Measurements from ENCODE around the gene CHRM4.
"Not testable (repeated sequence)": the region's sequence is repeated elsewhere in the genome, so short reads cannot be mapped to it uniquely, and the experiment has no call there.

CHRM4 gene

DNA sequence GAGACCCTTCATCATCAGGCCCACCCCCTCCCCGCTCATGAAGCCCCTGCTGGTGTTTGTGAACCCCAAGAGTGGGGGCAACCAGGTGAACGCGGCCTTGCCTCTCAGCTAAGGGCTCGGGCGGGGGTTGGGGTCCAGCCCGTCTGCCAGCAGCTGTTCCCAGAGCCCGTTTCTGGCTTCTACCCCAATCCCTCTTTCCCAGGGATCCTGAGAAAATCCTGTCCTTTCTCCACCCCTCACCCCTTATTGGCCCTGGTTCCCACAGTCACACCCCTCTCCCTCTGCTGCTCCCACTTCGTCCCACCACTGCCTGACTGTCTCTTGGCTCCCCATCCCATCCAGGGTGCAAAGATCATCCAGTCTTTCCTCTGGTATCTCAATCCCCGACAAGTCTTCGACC, 19.5 kb downstream of the CHRM4 start:
- H3K4me1 ChIP-seq (ENCODE audit: control insufficient read depth in 2 of 2, insufficient read depth in 1 of 2, low read depth in 1 of 2, low read length in 2 of 2), result peaks cover 4 to 10% of the 10 kb centered on the region in 2 donors
- H3K36me3 ChIP-seq (replicated peaks in 1 of 2; ENCODE audit: control insufficient read depth in 2 of 2, insufficient read depth in 2 of 2, low read length in 2 of 2), result peaks cover 24 to 66% of the 10 kb centered on the region in 2 donors

DNA sequence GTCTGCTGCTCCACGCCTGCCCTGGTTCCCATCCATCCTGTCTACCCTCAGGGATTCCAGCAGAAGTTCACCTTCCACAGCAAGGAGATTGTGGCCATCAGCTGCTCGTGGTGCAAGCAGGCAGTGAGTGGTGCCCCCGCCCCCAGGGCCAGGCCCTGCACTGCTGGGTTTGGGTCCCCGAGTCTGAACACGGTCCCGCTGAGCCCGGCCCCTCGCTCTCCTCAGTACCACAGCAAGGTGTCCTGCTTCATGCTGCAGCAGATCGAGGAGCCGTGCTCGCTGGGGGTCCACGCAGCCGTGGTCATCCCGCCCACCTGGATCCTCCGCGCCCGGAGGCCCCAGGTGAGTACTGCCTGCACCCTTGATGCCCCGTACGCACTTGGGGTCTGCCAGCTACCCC, 20.3 kb downstream of the CHRM4 start:
- H4K8ac ChIP-seq (ENCODE audit: low read depth, low read length); H3K14ac ChIP-seq (ENCODE audit: low read length); H4K91ac ChIP-seq (ENCODE audit: low read depth, low read length, poor library complexity); H2AK5ac ChIP-seq (ENCODE audit: low read depth, low read length); H2BK120ac ChIP-seq (ENCODE audit: low read depth, low read length); H3K23ac ChIP-seq (ENCODE audit: low read depth, low read length, poor library complexity); H3K4me3 ChIP-seq (ENCODE audit: low read length in 2 of 2); H2BK12ac ChIP-seq (ENCODE audit: low read length); H2BK5ac ChIP-seq (ENCODE audit: low read length); H3K9ac ChIP-seq (ENCODE audit: low read depth, low read length, poor library complexity); H2AFZ ChIP-seq (ENCODE audit: low read length); H2BK15ac ChIP-seq (ENCODE audit: low read length); H3K27me3 ChIP-seq (ENCODE audit: control insufficient read depth in 3 of 3, insufficient read depth in 3 of 3, low read depth in 1 of 3, low read length in 3 of 3); DNase-seq (ENCODE audit: low spot score); H3K4me2 ChIP-seq (ENCODE audit: insufficient read depth, low read length, poor library complexity, severe bottlenecking); H3K4ac ChIP-seq (ENCODE audit: low read length); H3K79me1 ChIP-seq (ENCODE audit: low read depth, low read length); H3K27ac ChIP-seq (replicated peaks; ENCODE audit: low read length); H3K18ac ChIP-seq (ENCODE audit: low read length); H3K9me3 ChIP-seq (replicated peaks in 1 of 2; ENCODE audit: control insufficient read depth in 2 of 2, insufficient read depth in 1 of 2, low read depth in 1 of 2, low read length in 2 of 2): not testable (repeated sequence)
- Histone ChIP-seq H3K4me1 (ENCODE audit: control insufficient read depth in 2 of 2, insufficient read depth in 1 of 2, low read depth in 1 of 2, low read length in 2 of 2) (peaks cover 10 to 13% of the 10 kb centered on the region in 2 donors), H3K36me3 (replicated peaks in 1 of 2; ENCODE audit: control insufficient read depth in 2 of 2, insufficient read depth in 2 of 2, low read length in 2 of 2) (peaks cover 22 to 59% of the 10 kb centered on the region in 2 donors)
- WGBS, 2 donors (ENCODE audit: extremely low coverage in 2 of 2, insufficient read length in 2 of 2, insufficient replicate concordance in 1 of 2), result no CpG with 5 or more reads among the region's 19 CpGs

More for the DNA sequence above, 19.5 kb downstream of the CHRM4 start:
- no peak overlapping the region for H3K27ac ChIP-seq (replicated peaks; ENCODE audit: low read length)
- no peak overlapping the region for H2BK5ac ChIP-seq (ENCODE audit: low read length)
- DNase-seq (ENCODE audit: low spot score), result no peak
- H3K4ac ChIP-seq (ENCODE audit: low read length), result no peak overlapping the region
- no peak overlapping the region for H2BK15ac ChIP-seq (ENCODE audit: low read length)
- H2BK120ac ChIP-seq (ENCODE audit: low read depth, low read length), result no peak overlapping the region
- H3K27me3 ChIP-seq (ENCODE audit: control insufficient read depth in 3 of 3, insufficient read depth in 3 of 3, low read depth in 1 of 3, low read length in 3 of 3), result no peaks in the 10 kb centered on the region
- H2AK5ac ChIP-seq (ENCODE audit: low read depth, low read length), result no peak overlapping the region
- no peak overlapping the region for H3K4me2 ChIP-seq (ENCODE audit: insufficient read depth, low read length, poor library complexity, severe bottlenecking)
- no peak overlapping the region for H3K14ac ChIP-seq (ENCODE audit: low read length)
- peaks cover 0 to 2% of the 10 kb centered on the region in 2 donors for H3K9me3 ChIP-seq (replicated peaks in 1 of 2; ENCODE audit: control insufficient read depth in 2 of 2, insufficient read depth in 1 of 2, low read depth in 1 of 2, low read length in 2 of 2)
- H2BK12ac ChIP-seq (ENCODE audit: low read length), result no peak overlapping the region
- H3K79me1 ChIP-seq (ENCODE audit: low read depth, low read length), result peaks cover 3% of the 10 kb centered on the region
- H4K91ac ChIP-seq (ENCODE audit: low read depth, low read length, poor library complexity), result no peak overlapping the region
- no CpG with 5 or more reads among the region's 10 CpGs for WGBS, 2 donors (ENCODE audit: extremely low coverage in 2 of 2, insufficient read length in 2 of 2, insufficient replicate concordance in 1 of 2)
- H3K9ac ChIP-seq (ENCODE audit: low read depth, low read length, poor library complexity), result no peak overlapping the region
- H2AFZ ChIP-seq (ENCODE audit: low read length), result no peak overlapping the region
- no peak overlapping the region for H4K8ac ChIP-seq (ENCODE audit: low read depth, low read length)
- no peak overlapping the region for H3K18ac ChIP-seq (ENCODE audit: low read length)
- H3K23ac ChIP-seq (ENCODE audit: low read depth, low read length, poor library complexity), result no peak overlapping the region
- no peak overlapping the region for H3K4me3 ChIP-seq (ENCODE audit: low read length in 2 of 2)

DNA sequence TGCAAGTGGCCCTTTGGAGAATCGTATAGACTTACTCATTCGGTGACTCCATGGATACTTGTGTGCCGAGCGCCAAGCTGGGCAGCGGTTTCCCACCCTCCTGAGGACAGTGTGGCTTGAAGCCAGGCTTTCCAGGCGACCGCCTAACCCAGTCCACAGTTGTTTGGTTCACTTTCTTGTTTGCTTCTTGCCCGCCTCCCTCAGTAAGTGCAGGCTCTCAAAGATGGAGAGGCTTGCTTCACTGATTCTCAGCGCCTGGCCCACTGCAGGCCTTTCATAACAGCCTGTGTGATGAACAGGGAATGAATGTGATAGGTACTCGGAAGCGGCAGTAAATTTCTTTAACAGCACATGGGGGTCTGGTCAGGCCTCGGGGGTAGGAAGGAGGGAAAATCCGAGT, 21.3 kb downstream of the CHRM4 start:
- no peak overlapping the region for H3K27ac ChIP-seq (replicated peaks; ENCODE audit: low read length)
- no peak overlapping the region for H3K14ac ChIP-seq (ENCODE audit: low read length)
- H3K4me2 ChIP-seq (ENCODE audit: insufficient read depth, low read length, poor library complexity, severe bottlenecking), result no peak overlapping the region
- no peak for DNase-seq (ENCODE audit: low spot score)
- H3K9me3 ChIP-seq (replicated peaks in 1 of 2; ENCODE audit: control insufficient read depth in 2 of 2, insufficient read depth in 1 of 2, low read depth in 1 of 2, low read length in 2 of 2), result peaks cover 0 to 2% of the 10 kb centered on the region in 2 donors
- peaks cover 17 to 49% of the 10 kb centered on the region in 2 donors for H3K36me3 ChIP-seq (replicated peaks in 1 of 2; ENCODE audit: control insufficient read depth in 2 of 2, insufficient read depth in 2 of 2, low read length in 2 of 2)
- H2BK12ac ChIP-seq (ENCODE audit: low read length), result no peak overlapping the region
- no peak overlapping the region for H3K18ac ChIP-seq (ENCODE audit: low read length)
- no peak overlapping the region for H4K8ac ChIP-seq (ENCODE audit: low read depth, low read length)
- H2BK5ac ChIP-seq (ENCODE audit: low read length), result no peak overlapping the region
- H3K4me3 ChIP-seq (ENCODE audit: low read length in 2 of 2), result no peak overlapping the region
- H2BK15ac ChIP-seq (ENCODE audit: low read length), result no peak overlapping the region
- peaks cover 3% of the 10 kb centered on the region for H3K79me1 ChIP-seq (ENCODE audit: low read depth, low read length)
- no CpG with 5 or more reads among the region's 13 CpGs for WGBS, 2 donors (ENCODE audit: extremely low coverage in 2 of 2, insufficient read length in 2 of 2, insufficient replicate concordance in 1 of 2)
- H3K27me3 ChIP-seq (ENCODE audit: control insufficient read depth in 3 of 3, insufficient read depth in 3 of 3, low read depth in 1 of 3, low read length in 3 of 3), result no peaks in the 10 kb centered on the region
- H3K23ac ChIP-seq (ENCODE audit: low read depth, low read length, poor library complexity), result no peak overlapping the region
- H3K4me1 ChIP-seq (ENCODE audit: control insufficient read depth in 2 of 2, insufficient read depth in 1 of 2, low read depth in 1 of 2, low read length in 2 of 2), result peaks cover 10 to 16% of the 10 kb centered on the region in 2 donors
- no peak overlapping the region for H3K9ac ChIP-seq (ENCODE audit: low read depth, low read length, poor library complexity)
- H2AK5ac ChIP-seq (ENCODE audit: low read depth, low read length), result no peak overlapping the region
- H2BK120ac ChIP-seq (ENCODE audit: low read depth, low read length), result no peak overlapping the region
- no peak overlapping the region for H3K4ac ChIP-seq (ENCODE audit: low read length)
- no peak overlapping the region for H2AFZ ChIP-seq (ENCODE audit: low read length)
- H4K91ac ChIP-seq (ENCODE audit: low read depth, low read length, poor library complexity), result no peak overlapping the region

DNA sequence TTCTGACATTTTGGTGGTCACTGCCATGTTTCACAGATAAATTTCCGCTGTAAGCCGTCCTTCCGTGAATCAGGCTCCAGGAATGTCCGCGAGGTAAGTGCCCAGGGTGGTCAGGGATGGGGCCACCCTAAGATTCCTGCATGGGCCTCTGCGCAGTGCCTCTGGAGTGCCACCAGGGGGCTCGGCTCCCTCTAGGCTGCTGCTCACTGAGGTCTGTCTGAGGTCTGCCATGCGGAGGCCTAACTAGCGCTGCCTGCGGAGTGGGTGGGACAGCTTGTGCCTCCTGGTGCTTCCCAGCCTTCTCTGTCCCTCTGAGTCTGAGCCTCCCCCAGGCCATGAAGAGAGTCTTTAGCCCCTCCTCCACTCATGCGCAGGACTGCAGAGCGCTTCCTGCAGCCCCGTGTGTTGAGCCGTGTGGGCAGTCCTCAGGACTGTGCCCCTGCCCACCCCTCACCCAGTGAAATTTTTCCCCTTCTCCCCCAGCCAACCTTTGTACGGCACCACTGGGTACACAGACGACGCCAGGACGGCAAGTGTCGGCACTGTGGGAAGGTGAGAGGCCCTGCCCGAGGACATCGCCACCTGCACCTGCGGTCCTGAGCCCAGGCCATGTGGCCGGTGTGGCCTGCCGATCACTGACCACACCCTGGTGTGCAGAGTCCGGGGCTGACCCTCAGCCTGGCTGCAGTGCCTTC, 22.0 kb downstream of the CHRM4 start:
- Histone ChIP-seq H3K14ac (ENCODE audit: low read length) (peak overlapping the region; percentile 4), H3K9me3 (replicated peaks in 1 of 2; ENCODE audit: control insufficient read depth in 2 of 2, insufficient read depth in 1 of 2, low read depth in 1 of 2, low read length in 2 of 2) (peaks cover 0 to 2% of the 10 kb centered on the region in 2 donors), H3K4me1 (ENCODE audit: control insufficient read depth in 2 of 2, insufficient read depth in 1 of 2, low read depth in 1 of 2, low read length in 2 of 2) (peaks cover 10 to 18% of the 10 kb centered on the region in 2 donors), H4K91ac (ENCODE audit: low read depth, low read length, poor library complexity) (peak overlapping the region; percentile 26), H2BK120ac (ENCODE audit: low read depth, low read length) (no peak overlapping the region), H3K4me3 (ENCODE audit: low read length in 2 of 2) (no peak overlapping the region), H2BK15ac (ENCODE audit: low read length) (peak overlapping the region; percentile 52), H2AFZ (ENCODE audit: low read length) (no peak overlapping the region), H3K23ac (ENCODE audit: low read depth, low read length, poor library complexity) (peak overlapping the region; percentile 22), H3K27ac (replicated peaks; ENCODE audit: low read length) (no peak overlapping the region), H2BK12ac (ENCODE audit: low read length) (peak overlapping the region; percentile 77), H3K18ac (ENCODE audit: low read length) (peak overlapping the region; percentile 62), H2AK5ac (ENCODE audit: low read depth, low read length) (peak overlapping the region; percentile 44), H3K4ac (ENCODE audit: low read length) (peak overlapping the region; percentile 15), H3K79me1 (ENCODE audit: low read depth, low read length) (peaks cover 2% of the 10 kb centered on the region), H4K8ac (ENCODE audit: low read depth, low read length) (no peak overlapping the region), H3K9ac (ENCODE audit: low read depth, low read length, poor library complexity) (peak overlapping the region; percentile 73), H3K4me2 (ENCODE audit: insufficient read depth, low read length, poor library complexity, severe bottlenecking) (no peak overlapping the region), H2BK5ac (ENCODE audit: low read length) (no peak overlapping the region), H3K36me3 (replicated peaks in 1 of 2; ENCODE audit: control insufficient read depth in 2 of 2, insufficient read depth in 2 of 2, low read length in 2 of 2) (peaks cover 12 to 43% of the 10 kb centered on the region in 2 donors), H3K27me3 (ENCODE audit: control insufficient read depth in 3 of 3, insufficient read depth in 3 of 3, low read depth in 1 of 3, low read length in 3 of 3) (no peaks in the 10 kb centered on the region)
- no CpG with 5 or more reads among the region's 25 CpGs for WGBS, 2 donors (ENCODE audit: extremely low coverage in 2 of 2, insufficient read length in 2 of 2, insufficient replicate concordance in 1 of 2)
- DNase-seq (ENCODE audit: low spot score), result no peak

Data from neuronal stem cell (in vitro differentiated cells).